Caki2 (cell line): ENCODE results near the gene MYG1. TPM values are rescaled to one million over a fixed set of nuclear protein-coding genes. Genes with fewer than 3 reads are reported as not detected.

Experiments used
- DNase-seq: peaks from one replicate; pipeline ENCODE4 v3.0.0-alpha.2; 2015; ENCODE audit warnings: low read depth
- in situ Hi-C: cut with HindIII; loops from 2 replicates; pipeline ENCODE4 v1.10.0; 2016; ENCODE audit warnings: low sequenced_read_pairs, low pct_unique_long_range_greater_than_20kb, mixed read lengths
- total RNA-seq: library from RNA; depleted of rRNA; stranded (reverse); fragments of >200 nt; shearing (Covaris generic); gene quantifications from 2 replicates; pipeline ENCODE4 v1.2.3, GENCODE V29; 2014; ENCODE audit warnings: low replicate concordance; rRNA removed

MYG1 gene
- 88.8 and 89.8 TPM in 2 replicates for total RNA-seq

GRCh38 chr12:53299454-53300180 lies at the start of gene MYG1:
TSS of gene MYG1 (plus strand) at chr12:53299695. CDS start at chr12:53299738, 43 bp downstream.
- in situ Hi-C loops: loop anchor here (10.0 kb wide), 1 partner anchor 85 kb away; no protein-coding TSS in a partner anchor
- DNase-seq: peak; percentile 92

DNA sequence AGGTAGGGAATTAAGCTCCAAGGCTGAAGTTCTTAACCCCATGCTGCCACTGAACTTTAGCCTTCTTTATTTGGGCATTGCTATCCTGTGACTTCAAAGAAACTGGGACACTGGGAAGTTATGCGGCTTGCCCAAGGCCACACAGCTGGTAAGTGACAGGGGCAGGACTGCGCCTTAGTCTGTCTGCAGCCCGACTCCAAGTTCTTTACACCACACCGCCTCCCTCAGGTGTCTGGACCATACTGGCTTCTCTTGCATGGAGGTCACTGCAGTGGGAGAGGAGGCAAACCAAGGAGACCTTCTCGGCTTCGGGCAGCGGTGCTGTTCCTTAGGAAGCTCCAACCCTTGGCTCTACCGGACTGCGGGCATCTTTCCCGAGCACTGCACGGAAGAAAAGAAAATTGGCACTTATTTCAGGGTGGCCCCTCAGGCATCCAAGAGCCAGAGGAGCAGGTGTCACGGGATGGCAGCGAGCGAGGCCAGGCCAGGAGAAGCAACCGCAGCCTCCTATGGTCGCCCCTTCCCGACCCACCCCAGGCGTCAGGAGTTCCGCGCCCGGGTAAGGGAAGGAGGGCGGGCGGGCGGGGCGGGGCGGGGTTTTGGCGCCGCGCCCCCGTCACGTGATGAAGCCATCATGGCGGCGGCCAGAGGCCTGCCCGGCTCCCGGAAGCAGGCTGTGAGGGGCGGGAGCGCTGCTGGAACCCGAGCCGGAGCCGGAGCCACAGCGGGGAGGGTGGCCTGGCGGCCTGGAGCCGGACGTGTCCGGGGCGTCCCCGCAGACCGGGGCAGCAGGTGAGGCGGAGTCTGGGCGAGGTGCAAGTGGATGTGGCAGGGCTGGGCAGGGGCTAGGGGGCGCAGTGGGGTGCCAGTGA lies 47.8 kb upstream of the MYG1 start:
- DNase-seq: peak; percentile 88
- in situ Hi-C loops: no loop called here

GRCh38 chr12:53252349-53252916 lies 47.1 kb upstream of the MYG1 start:
- in situ Hi-C loops: no loop called here
- DNase-seq: no peak

DNA sequence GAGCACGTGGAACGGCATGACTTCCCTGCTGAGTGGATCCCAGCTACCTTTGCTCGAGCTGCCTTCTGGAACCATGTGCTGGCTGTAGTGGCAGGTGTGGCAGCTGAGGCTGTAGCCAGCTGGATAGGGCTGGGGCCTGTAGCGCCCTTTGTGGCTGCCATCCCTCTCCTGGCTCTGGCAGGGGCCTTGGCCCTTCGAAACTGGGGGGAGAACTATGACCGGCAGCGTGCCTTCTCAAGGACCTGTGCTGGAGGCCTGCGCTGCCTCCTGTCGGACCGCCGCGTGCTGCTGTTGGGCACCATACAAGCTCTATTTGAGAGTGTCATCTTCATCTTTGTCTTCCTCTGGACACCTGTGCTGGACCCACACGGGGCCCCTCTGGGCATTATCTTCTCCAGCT lies 46.2 kb upstream of the MYG1 start:
- in situ Hi-C loops: no loop called here

DNA sequence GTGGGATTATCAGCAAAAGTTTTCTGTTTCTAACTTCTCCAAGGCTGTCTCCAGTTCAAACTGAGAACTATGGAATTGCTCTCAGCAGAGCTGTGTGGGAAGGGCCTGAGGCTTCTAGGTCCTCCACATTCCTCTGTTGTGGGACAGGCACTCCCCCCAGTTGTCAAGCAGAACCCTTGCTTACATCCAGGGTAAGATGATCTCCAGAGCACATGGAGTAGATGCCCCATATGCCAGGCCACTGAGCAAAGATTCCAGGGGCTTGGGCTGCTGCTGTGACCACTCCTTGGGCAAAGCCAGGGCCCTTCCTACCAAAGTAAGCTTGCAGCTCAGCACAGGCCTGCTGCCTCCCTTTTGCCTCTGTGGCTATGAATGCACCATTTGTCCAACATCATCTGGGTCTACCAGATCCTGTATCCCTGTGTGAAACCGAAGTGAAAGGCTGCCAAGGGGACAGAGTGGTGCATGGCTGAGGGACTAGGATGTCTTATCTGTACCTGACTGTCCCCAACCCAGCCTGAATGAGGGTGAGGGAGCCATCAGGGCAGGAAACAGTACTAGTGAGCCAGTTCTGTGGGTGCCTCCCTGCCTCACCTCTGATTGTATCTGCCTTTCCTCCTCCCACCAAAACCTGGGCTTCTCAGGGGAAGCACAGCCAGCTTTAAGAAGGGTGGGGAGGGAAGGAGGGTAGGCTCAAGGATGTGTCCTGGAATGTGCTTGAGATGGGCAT lies 44.5 kb upstream of the MYG1 start:
- in situ Hi-C loops: no loop called here
- DNase-seq: no peak

More for the DNA sequence above, 46.2 kb upstream of the MYG1 start:
- no peak for DNase-seq

DNA sequence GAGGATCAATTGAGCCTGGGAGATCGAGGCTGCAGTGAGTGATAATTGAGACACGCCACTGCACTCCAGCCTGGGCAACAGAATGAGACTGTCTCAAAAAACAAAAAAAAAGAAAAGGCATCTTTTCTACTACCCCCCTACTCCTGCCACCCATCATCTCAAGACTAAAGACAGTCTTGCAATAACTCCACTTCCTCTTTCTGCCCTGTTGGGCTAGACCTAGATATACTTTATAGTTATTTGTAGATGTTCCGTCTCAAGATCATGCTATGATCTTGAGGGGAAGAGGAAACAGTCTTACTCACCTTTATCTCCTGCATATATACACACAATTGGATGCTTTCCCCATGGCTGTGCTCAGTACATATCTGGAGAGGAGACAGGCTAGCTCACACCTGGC lies 43.5 kb upstream of the MYG1 start:
- in situ Hi-C loops: no loop called here
- DNase-seq: no peak

GRCh38 chr12:53258541-53259539 lies 40.7 kb upstream of the MYG1 start:
- DNase-seq: no peak
- in situ Hi-C loops: no loop called here

DNA sequence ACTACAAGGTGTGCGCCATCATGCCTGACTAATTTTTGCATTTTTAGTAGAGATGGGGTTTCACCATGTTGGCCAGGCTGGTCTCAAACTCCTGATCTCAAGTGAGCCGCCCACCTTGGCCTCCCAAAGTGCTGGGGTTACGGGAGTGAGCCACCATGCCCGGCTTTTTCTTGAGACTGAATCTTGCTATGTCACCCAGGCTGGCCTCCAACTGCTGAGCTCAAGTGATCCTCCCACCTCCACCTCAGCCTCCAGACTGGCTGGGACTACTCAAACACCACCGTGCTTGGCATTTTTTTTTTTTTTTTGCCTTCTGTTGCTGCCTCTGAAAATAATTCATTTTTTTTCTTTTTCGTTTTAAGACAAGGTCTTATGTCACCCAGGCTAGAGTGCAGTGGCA lies 39.6 kb upstream of the MYG1 start:
- in situ Hi-C loops: no loop called here
- DNase-seq: no peak

DNA sequence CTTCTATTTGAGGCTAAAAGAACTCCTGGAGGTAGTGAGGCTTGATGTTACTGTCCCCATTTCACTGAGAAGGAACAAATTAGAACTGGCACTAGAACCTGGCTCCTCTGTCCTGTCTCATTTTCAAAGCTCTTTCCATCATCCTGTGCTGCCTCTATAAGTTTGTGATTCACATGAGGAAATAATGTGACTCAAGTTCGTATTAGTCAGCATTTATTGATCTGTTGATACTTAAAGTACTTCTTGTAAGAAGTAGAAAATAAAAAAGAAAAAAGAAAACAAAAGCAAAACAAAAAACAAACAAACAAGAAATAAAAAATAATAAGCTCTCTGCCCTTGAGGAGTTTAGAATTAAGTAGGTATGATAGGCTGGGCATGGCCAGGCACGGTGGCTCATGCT lies 33.7 kb upstream of the MYG1 start:
- no peak for DNase-seq
- in situ Hi-C loops: no loop called here

- in situ Hi-C loops: no loop called here
- no peak for DNase-seq
Measured at GRCh38 chr12:53267306-53267998, 32.0 kb upstream of the MYG1 start.

DNA sequence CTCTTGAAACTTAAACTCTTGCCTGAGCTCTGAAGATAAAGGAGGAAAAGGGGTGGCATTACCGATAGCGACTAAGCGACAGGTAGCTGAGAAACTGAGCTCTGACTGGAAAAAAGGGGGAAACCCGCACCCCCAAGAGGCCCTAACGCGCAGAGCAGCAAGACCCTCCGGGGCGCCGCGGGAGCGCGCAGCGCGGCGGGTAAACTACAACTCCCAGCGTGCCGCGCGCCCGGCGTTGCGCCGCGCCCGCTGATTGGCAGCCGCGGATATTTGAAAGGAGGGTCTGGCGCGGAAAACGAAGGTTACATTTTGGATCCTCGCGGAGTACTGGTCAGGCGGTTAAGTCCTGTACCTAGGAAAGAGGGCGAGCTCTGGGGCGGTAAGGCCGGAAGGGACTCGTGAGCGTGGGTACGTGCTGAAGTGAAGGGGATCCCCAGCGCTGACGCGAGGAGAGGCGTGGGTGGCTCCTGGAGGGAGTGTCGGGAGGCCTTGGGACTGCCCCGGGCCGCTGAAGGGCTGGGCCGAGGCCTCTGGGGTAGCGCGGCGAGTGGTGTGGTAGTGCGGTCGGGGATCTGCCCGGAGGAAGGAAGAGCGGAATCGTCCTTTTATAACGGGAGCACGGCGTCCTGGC lies 31.4 kb upstream of the MYG1 start, which contains the start of gene ESPL1:
TSS of gene ESPL1 (plus strand) at position 301 of the 631 bp plus-strand sequence. CDS start 468 bp downstream, outside the sequence.
- in situ Hi-C loops: no loop called here
- DNase-seq: peak; percentile 83

- no peak for DNase-seq
- in situ Hi-C loops: no loop called here
Measured at GRCh38 chr12:53268630-53269562, 30.6 kb upstream of the MYG1 start.

GRCh38 chr12:53274445-53274844 lies 25.1 kb upstream of the MYG1 start:
- no peak for DNase-seq
- in situ Hi-C loops: no loop called here

GRCh38 chr12:53276511-53276910 lies 23.0 kb upstream of the MYG1 start:
- DNase-seq: no peak
- in situ Hi-C loops: no loop called here

GRCh38 chr12:53277981-53278380 lies 21.5 kb upstream of the MYG1 start:
- no peak for DNase-seq
- in situ Hi-C loops: no loop called here
